Colonic mucosa (tissue), 4 donors: Measurements from ENCODE around the gene SLC6A8. TPM values are rescaled to one million over a fixed set of nuclear protein-coding genes. Genes with fewer than 3 reads are reported as not detected.

Source experiments
- DNase-seq: peaks from one replicate; pipeline ENCODE4 v3.0.0-alpha.2; 2020
- H3K27ac ChIP-seq: fragments of 200-600 bp; one replicate; pipeline ENCODE4 v1.8.0; 2021
- H3K27me3 ChIP-seq: fragments of 200-600 bp; one replicate; pipeline ENCODE4 v1.8.0; 2021
- H3K36me3 ChIP-seq: fragments of 200-600 bp; one replicate; pipeline ENCODE4 v1.8.0; 2021
- H3K4me1 ChIP-seq: fragments of 200-600 bp; one replicate; pipeline ENCODE4 v1.8.0; 2021; ENCODE audit warnings: mild to moderate bottlenecking
- H3K4me3 ChIP-seq: fragments of 200-600 bp; one replicate; pipeline ENCODE4 v1.8.0; 2021
- H3K9ac ChIP-seq, 2 donors: one replicate each; pipeline ENCODE4 v1.7.0; 2013; ENCODE audit warnings: control low read depth in 2 of 2, low read depth in 2 of 2, low read length in 2 of 2
- H3K9me3 ChIP-seq: fragments of 200-600 bp; one replicate; pipeline ENCODE4 v1.8.0; 2021
- intact Hi-C: fragments of 100-400 bp; cut with DNase I; formaldehyde crosslinking; loops from one replicate; pipeline ENCODE4 v1.14.1; 2022
- total RNA-seq, 2 donors: library from RNA; stranded (reverse); fragmentation: NEBNext Ultra II Directional in 1 of 2; extraction: Animal tissue kit (Norgen Biotek cat#: 25700) in 1 of 2; gene quantifications; one replicate each; pipeline ENCODE4 v1.2.1, GENCODE V29; 2021
- TF ChIP-seq, protein P1 (sequence below): fragments of 200-600 bp; IDR thresholded peaks from one replicate; pipeline ENCODE4 v1.8.0; 2022; ENCODE audit warnings: antibody characterized with exemption, mild to moderate bottlenecking
- donor health status: healthy.
- donor health status: DM: no; HTN: no; CAD: no.
- donor health status: DM: no; HTN: no; CAD: no.

Gene SLC6A8
- total RNA-seq, 2 donors from 2014 or later, result 197 to 435 TPM

DNA sequence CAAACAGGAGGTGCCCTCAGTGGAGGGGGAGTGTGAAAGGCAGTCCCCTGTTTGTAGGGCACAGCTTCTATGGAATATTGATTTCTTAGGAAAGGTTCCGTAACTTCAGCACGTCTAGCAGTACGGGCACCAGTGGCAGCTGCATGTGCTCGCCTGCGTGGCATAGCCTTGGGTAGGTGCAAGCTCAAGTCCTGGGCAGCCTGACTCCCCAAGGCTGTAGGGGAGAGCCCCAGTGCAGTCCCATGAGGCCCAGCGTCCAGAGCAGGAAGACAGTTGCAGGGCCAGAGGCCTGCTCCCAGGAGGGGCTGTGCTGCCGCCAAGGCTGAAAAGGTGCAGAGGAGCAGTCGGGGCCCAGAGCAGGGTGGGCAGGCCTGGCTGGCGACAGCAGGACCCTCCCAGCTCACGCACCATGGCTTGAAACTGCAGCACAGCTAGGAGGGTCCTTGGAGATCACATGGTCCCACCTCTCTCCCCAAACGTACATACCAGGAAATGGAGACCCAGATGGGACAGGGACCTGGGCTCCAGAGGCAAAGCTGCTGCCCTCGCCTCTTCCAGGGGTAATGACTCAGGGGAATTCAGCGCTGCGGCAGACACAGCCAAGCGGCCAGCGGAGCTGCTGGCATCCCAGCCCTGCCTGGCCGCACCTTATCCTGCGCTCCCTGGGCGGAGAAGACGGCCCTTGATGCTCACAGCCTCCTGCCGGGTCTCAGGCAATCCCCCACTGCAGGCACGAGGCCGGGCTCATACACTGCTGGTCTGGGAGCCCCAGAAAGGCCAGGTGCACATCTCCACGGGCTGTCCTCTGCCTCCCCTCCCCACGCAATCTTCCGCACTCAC lies 46.8 kb upstream of the SLC6A8 start:
- Histone ChIP-seq H3K9me3 (no peaks in the 10 kb centered on the region), H3K27ac (no peak overlapping the region), H3K27me3 (peaks cover 35% of the 10 kb centered on the region), H3K9ac (no peak overlapping the region), H3K4me3 (no peak overlapping the region), H3K36me3 (no peaks in the 10 kb centered on the region), H3K4me1 (no peaks in the 10 kb centered on the region)
- no peak for DNase-seq
- TF ChIP-seq, protein P1, sequence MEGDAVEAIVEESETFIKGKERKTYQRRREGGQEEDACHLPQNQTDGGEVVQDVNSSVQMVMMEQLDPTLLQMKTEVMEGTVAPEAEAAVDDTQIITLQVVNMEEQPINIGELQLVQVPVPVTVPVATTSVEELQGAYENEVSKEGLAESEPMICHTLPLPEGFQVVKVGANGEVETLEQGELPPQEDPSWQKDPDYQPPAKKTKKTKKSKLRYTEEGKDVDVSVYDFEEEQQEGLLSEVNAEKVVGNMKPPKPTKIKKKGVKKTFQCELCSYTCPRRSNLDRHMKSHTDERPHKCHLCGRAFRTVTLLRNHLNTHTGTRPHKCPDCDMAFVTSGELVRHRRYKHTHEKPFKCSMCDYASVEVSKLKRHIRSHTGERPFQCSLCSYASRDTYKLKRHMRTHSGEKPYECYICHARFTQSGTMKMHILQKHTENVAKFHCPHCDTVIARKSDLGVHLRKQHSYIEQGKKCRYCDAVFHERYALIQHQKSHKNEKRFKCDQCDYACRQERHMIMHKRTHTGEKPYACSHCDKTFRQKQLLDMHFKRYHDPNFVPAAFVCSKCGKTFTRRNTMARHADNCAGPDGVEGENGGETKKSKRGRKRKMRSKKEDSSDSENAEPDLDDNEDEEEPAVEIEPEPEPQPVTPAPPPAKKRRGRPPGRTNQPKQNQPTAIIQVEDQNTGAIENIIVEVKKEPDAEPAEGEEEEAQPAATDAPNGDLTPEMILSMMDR, result no peak
- intact Hi-C loops, result no loop called here

DNA sequence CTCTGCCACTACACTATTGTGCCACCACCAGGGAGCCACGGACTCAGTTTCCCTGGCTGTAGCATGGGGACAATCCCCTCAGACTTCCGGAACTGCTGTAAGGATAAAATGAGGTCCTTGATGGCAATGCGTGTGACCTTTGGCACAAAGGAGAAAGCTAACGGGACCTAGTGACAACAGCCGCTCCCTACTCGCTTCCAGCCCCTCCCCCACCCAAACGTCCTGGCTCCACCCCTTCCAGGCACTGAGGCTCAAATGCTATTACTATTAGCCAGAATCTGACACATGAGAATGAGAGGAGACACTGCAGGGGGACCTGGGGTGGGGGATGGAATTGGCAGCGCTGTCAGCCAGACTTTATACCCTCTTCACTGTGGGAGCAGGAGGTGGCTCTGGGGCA lies 46.1 kb upstream of the SLC6A8 start:
- H3K4me1 ChIP-seq, result no peaks in the 10 kb centered on the region
- no peak for DNase-seq
- H3K4me3 ChIP-seq, result no peak overlapping the region
- H3K9me3 ChIP-seq, result no peaks in the 10 kb centered on the region
- peaks cover 39% of the 10 kb centered on the region for H3K27me3 ChIP-seq
- no peaks in the 10 kb centered on the region for H3K36me3 ChIP-seq
- intact Hi-C loops, result no loop called here
- TF ChIP-seq, protein P1, result no peak
- no peak overlapping the region for H3K27ac ChIP-seq
- H3K9ac ChIP-seq, result no peak overlapping the region

DNA sequence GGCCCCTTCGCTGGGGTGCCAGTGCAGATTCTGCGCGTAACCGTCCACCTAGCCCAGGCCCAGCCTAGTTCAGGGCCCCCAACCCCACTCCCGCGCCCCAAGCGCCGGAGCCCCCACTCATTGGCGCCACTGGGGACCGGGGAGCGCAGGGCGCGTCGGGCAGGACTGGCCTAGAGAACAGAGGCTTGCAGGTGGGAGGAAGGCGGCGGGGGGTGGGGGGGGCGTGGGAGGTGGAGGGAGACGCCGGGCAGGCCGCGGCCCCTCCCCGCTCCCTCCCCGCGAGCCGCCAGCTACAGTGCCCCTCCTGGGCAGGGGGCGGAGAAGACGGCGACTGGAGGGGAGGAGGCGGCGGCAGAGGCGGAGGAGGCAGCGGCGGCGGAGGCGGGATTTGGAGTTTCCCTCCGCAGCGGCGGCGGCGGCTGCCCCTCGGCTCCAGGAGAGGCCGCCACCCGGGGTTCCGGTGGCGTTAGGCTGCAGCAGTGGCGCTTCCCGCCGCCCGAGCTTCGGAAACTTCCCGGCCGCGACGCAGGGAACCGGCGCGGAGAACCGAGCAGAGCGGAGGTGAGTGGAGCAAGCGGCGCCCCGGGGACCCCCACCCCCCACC lies 45.6 kb upstream of the SLC6A8 start:
- DNase-seq, result no peak
- Histone ChIP-seq H3K36me3 (no peaks in the 10 kb centered on the region), H3K4me3 (no peak overlapping the region), H3K4me1 (no peaks in the 10 kb centered on the region), H3K9ac (no peak overlapping the region), H3K27me3 (peaks cover 44% of the 10 kb centered on the region), H3K27ac (no peak overlapping the region), H3K9me3 (no peaks in the 10 kb centered on the region)
- intact Hi-C loops, result no loop called here
- TF ChIP-seq, protein P1, result no peak

DNA sequence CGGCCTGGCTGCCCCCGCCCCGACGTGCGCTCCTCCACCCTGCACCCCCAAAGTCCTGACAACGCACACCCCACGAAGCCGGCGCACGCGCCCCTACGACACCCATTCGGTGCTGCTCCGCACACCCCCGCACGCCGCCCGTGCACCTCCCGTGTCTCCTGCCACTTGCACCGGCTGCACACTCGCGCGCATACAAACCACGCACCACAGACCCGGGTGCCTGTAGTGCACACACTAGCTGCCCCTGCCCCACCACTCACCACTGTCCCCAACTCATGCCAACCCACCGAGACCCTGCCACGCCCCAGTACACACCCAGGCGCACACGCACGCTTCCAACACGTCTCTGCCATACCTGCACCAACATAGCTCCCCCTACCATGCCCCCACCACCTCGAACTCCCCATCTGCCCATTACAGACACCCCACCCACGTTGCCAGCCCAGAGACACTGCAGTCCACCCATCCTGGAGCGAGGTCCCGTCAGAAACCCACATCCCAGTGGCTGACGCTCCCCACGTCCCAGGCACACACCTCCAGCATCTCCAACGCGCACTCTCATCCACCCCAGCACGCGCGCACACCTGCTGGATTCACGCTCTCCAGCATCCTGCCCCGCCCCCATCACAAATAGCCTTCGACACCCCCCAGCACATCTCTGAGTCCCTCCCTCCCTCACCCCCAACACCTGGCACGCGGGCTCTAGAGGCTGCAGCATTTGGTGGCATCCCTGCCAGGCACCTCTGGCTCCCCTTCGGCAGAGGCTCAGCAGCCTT lies 44.9 kb upstream of the SLC6A8 start:
- no peak overlapping the region for H3K4me3 ChIP-seq

More for the DNA sequence above, 44.9 kb upstream of the SLC6A8 start:
- Histone ChIP-seq H3K9ac (no peak overlapping the region), H3K4me1 (no peaks in the 10 kb centered on the region), H3K36me3 (no peaks in the 10 kb centered on the region), H3K27me3 (peaks cover 51% of the 10 kb centered on the region), H3K9me3 (no peaks in the 10 kb centered on the region), H3K27ac (no peak overlapping the region)
- TF ChIP-seq, protein P1, result no peak
- no peak for DNase-seq
- intact Hi-C loops, result no loop called here
